Forelimb muscle (tissue), 1 donor: ENCODE measurements around the gene PFDN1. TPM values are rescaled to one million over a fixed set of nuclear protein-coding genes. Genes with fewer than 3 reads are reported as not detected.

Source experiments
- DNase-seq: peaks from one replicate; pipeline ENCODE4 v3.0.0-alpha.2; 2013; ENCODE audit warnings: low read depth
- polyA plus RNA-seq: library from polyadenylated mRNA; unstranded; fragments of 120-200 nt; gene quantifications from one replicate; pipeline ENCODE4 v1.2.1, GENCODE V29; 2013; ENCODE audit not compliant: insufficient read length

PFDN1 gene
- polyA plus RNA-seq, 1 donor = 77.1 TPM

GRCh38 chr5:140259500-140259899 lies 43.4 kb downstream of the PFDN1 start:
- no peak for DNase-seq

- no peak for DNase-seq
Observed at GRCh38 chr5:140258873-140259272, 44.0 kb downstream of the PFDN1 start.

- no peak for DNase-seq
Observed at GRCh38 chr5:140258016-140258415, 44.9 kb downstream of the PFDN1 start.

GRCh38 chr5:140256726-140257125 lies 46.2 kb downstream of the PFDN1 start:
- DNase-seq = no peak

- no peak for DNase-seq
Observed at GRCh38 chr5:140255460-140256157, 47.3 kb downstream of the PFDN1 start.

- no peak for DNase-seq
Observed at GRCh38 chr5:140253985-140254384, 48.9 kb downstream of the PFDN1 start.

GRCh38 chr5:140252470-140253126 lies 50.3 kb downstream of the PFDN1 start:
- no peak for DNase-seq

GRCh38 chr5:140251527-140251973 lies 51.4 kb downstream of the PFDN1 start:
- DNase-seq = no peak

GRCh38 chr5:140250386-140250785 lies 52.5 kb downstream of the PFDN1 start:
- no peak for DNase-seq

- DNase-seq = no peak
Observed at GRCh38 chr5:140249536-140249935, 53.4 kb downstream of the PFDN1 start.

GRCh38 chr5:140248414-140248813 lies 54.5 kb downstream of the PFDN1 start:
- DNase-seq = no peak

- DNase-seq = no peak
Observed at GRCh38 chr5:140246378-140247122, 56.4 kb downstream of the PFDN1 start.

- no peak for DNase-seq
Observed at GRCh38 chr5:140245926-140246325, 57.0 kb downstream of the PFDN1 start.

- DNase-seq = no peak
Observed at GRCh38 chr5:140245341-140245740, 57.6 kb downstream of the PFDN1 start.

- peak; percentile 60 for DNase-seq
Observed at GRCh38 chr5:140244525-140245025, 58.3 kb downstream of the PFDN1 start.

GRCh38 chr5:140243706-140244250 lies 59.1 kb downstream of the PFDN1 start:
- DNase-seq = no peak

GRCh38 chr5:140242890-140243585 lies 59.9 kb downstream of the PFDN1 start:
- DNase-seq = no peak

- DNase-seq = no peak
Observed at GRCh38 chr5:140242099-140242498, 60.8 kb downstream of the PFDN1 start.

GRCh38 chr5:140240987-140241706 lies 61.8 kb downstream of the PFDN1 start:
- no peak for DNase-seq

- DNase-seq = no peak
Observed at GRCh38 chr5:140239939-140240700, 62.8 kb downstream of the PFDN1 start.
